ENCODE data around the gene PLCB2.

PLCB2 gene

GRCh38 chr15:40293905-40294895 lies 13.5 kb downstream of the PLCB2 start:
- DNase-seq (ENCODE audit: low read depth) = no peak

GRCh38 chr15:40293006-40293405 lies 14.7 kb downstream of the PLCB2 start:
- H3K4me3 ChIP-seq (ENCODE audit: low read depth, low read length) = no peak overlapping the region
- DNase-seq (ENCODE audit: low read depth) = no peak
- no peak for TF ChIP-seq CTCF (IDR thresholded peaks at IDR 0.05; ENCODE audit: low read depth, low read length)
- no peak for TF ChIP-seq MAX (IDR thresholded peaks at IDR 0.05; ENCODE audit: low read depth, low read length)
- no peak for TF ChIP-seq MYC (IDR thresholded peaks at IDR 0.05; ENCODE audit: low read depth, low read length)
- TF ChIP-seq POLR2A (IDR thresholded peaks at IDR 0.05; ENCODE audit: extremely low read depth, insufficient read length) = no peak

More at GRCh38 chr15:40293905-40294895, 13.5 kb downstream of the PLCB2 start:
- TF ChIP-seq POLR2A (IDR thresholded peaks at IDR 0.05; ENCODE audit: extremely low read depth, insufficient read length) (no peak), MAX (IDR thresholded peaks at IDR 0.05; ENCODE audit: low read depth, low read length) (no peak), CTCF (IDR thresholded peaks at IDR 0.05; ENCODE audit: low read depth, low read length) (no peak), MYC (IDR thresholded peaks at IDR 0.05; ENCODE audit: low read depth, low read length) (no peak)
- no peak overlapping the region for H3K4me3 ChIP-seq (ENCODE audit: low read depth, low read length)

GRCh38 chr15:40292246-40292645 lies 15.5 kb downstream of the PLCB2 start:
- TF ChIP-seq POLR2A (IDR thresholded peaks at IDR 0.05; ENCODE audit: extremely low read depth, insufficient read length) (no peak), CTCF (IDR thresholded peaks at IDR 0.05; ENCODE audit: low read depth, low read length) (no peak), MAX (IDR thresholded peaks at IDR 0.05; ENCODE audit: low read depth, low read length) (no peak), MYC (IDR thresholded peaks at IDR 0.05; ENCODE audit: low read depth, low read length) (no peak)
- DNase-seq (ENCODE audit: low read depth) = no peak
- H3K4me3 ChIP-seq (ENCODE audit: low read depth, low read length) = no peak overlapping the region

GRCh38 chr15:40290918-40291574 lies 16.7 kb downstream of the PLCB2 start:
- TF ChIP-seq POLR2A (IDR thresholded peaks at IDR 0.05; ENCODE audit: extremely low read depth, insufficient read length) = no peak
- TF ChIP-seq MAX (IDR thresholded peaks at IDR 0.05; ENCODE audit: low read depth, low read length) = no peak
- no peak for TF ChIP-seq CTCF (IDR thresholded peaks at IDR 0.05; ENCODE audit: low read depth, low read length)
- no peak for TF ChIP-seq MYC (IDR thresholded peaks at IDR 0.05; ENCODE audit: low read depth, low read length)
- H3K4me3 ChIP-seq (ENCODE audit: low read depth, low read length) = no peak overlapping the region
- DNase-seq (ENCODE audit: low read depth) = no peak

GRCh38 chr15:40290545-40290917 lies 17.2 kb downstream of the PLCB2 start:
- TF ChIP-seq POLR2A (IDR thresholded peaks at IDR 0.05; ENCODE audit: extremely low read depth, insufficient read length) (no peak), CTCF (IDR thresholded peaks at IDR 0.05; ENCODE audit: low read depth, low read length) (no peak), MYC (IDR thresholded peaks at IDR 0.05; ENCODE audit: low read depth, low read length) (no peak), MAX (IDR thresholded peaks at IDR 0.05; ENCODE audit: low read depth, low read length) (no peak)
- no peak for DNase-seq (ENCODE audit: low read depth)
- H3K4me3 ChIP-seq (ENCODE audit: low read depth, low read length) = no peak overlapping the region
